PC-3 (cell line): Measurements from ENCODE around the gene MRRF. TPM values are rescaled to one million over a fixed set of nuclear protein-coding genes. Genes with fewer than 3 reads are reported as not detected.

Experiments used
- ATAC-seq: fragments of 200-7000 bp; cut with Tn5 transposase; 2 replicates; pipeline ENCODE4 v1.9.1; 2020; ENCODE audit warnings: mild to moderate bottlenecking, moderate library complexity
- BruUV-seq: library from RNA; stranded (reverse); fragments of 400-500 nt; replicated peaks from 2 replicates; lab custom pipeline; 2021; lab: Mats Ljungman, UMichigan
- CTCF ChIA-PET: fragments of 300-600 bp; sonication (Branson Sonifier 250); formaldehyde crosslinking; loops from one replicate; lab custom pipeline; 2022; ENCODE audit warnings: antibody characterized with exemption; lab: Charles Lee
- POLR2A ChIA-PET: fragments of 300-600 bp; sonication (Branson Sonifier 250); formaldehyde crosslinking; loops from one replicate; lab custom pipeline; 2022; ENCODE audit warnings: antibody characterized with exemption; ENCODE audit not compliant: unreplicated experiment; lab: Charles Lee
- DNase-seq: peaks from one replicate; pipeline ENCODE4 v3.0.0-alpha.2; 2015
- H2AFZ ChIP-seq: fragments of 300-600 bp; sonication (generic); 2 replicates; pipeline ENCODE4 v1.6.0; 2016; ENCODE audit warnings: antibody characterized with exemption, low read length
- H3F3A ChIP-seq: fragments of 300-600 bp; sonication (generic); one replicate; pipeline ENCODE4 v1.6.0; 2017; ENCODE audit warnings: antibody characterized with exemption, low read length, control low read depth, mild to moderate bottlenecking; ENCODE audit not compliant: unreplicated experiment
- H3K27ac ChIP-seq: fragments of 300-600 bp; sonication (generic); 2 replicates; pipeline ENCODE4 v1.5.1; 2016; ENCODE audit warnings: mild to moderate bottlenecking, low read length
- H3K27me3 ChIP-seq: fragments of 300-600 bp; sonication (generic); 2 replicates; pipeline ENCODE4 v1.6.1; 2016; ENCODE audit warnings: low read length, mixed read lengths
- H3K36me3 ChIP-seq: fragments of 300-600 bp; sonication (generic); 2 replicates; pipeline ENCODE4 v1.6.1; 2016; ENCODE audit warnings: low read depth, mixed run types, low read length, mixed read lengths
- H3K4me1 ChIP-seq: fragments of 300-600 bp; sonication (generic); 2 replicates; pipeline ENCODE4 v1.5.1; 2016; ENCODE audit warnings: low read length; ENCODE audit not compliant: insufficient read depth
- H3K4me2 ChIP-seq: fragments of 300-600 bp; sonication (generic); 2 replicates; pipeline ENCODE4 v1.6.0; 2016; ENCODE audit warnings: low read length
- H3K4me3 ChIP-seq: fragments of 300-600 bp; sonication (generic); 2 replicates; pipeline ENCODE4 v1.5.1; 2016; ENCODE audit warnings: mild to moderate bottlenecking, low read length, mixed read lengths
- H3K79me2 ChIP-seq: fragments of 300-600 bp; sonication (generic); 2 replicates; pipeline ENCODE4 v1.6.1; 2017; ENCODE audit warnings: low read length, mixed read lengths
- H3K9ac ChIP-seq: fragments of 300-600 bp; sonication (generic); 2 replicates; pipeline ENCODE4 v1.6.0; 2016; ENCODE audit warnings: mild to moderate bottlenecking, low read length
- H3K9me2 ChIP-seq: fragments of 300-600 bp; sonication (generic); replicated peaks from 2 replicates; pipeline ENCODE4 v1.6.1; 2016; ENCODE audit warnings: mixed run types, low read length, mixed read lengths
- H3K9me3 ChIP-seq: fragments of 300-600 bp; sonication (generic); 2 replicates; pipeline ENCODE4 v1.6.1; 2016; ENCODE audit warnings: low read length, mixed read lengths
- H4K20me1 ChIP-seq: fragments of 300-600 bp; sonication (generic); 2 replicates; pipeline ENCODE4 v1.6.1; 2016; ENCODE audit warnings: low read length, mixed read lengths
- CTCF ChIP-seq: fragments of 300-600 bp; sonication (generic); conservative IDR thresholded peaks from 2 replicates; pipeline ENCODE4 v1.5.1; 2017; ENCODE audit warnings: antibody characterized with exemption, low read depth, mild to moderate bottlenecking, low read length
- EZH2 ChIP-seq: fragments of 300-600 bp; sonication (generic); IDR thresholded peaks from one replicate; pipeline ENCODE4 v1.6.1; 2017; ENCODE audit warnings: antibody characterized with exemption, mild to moderate bottlenecking, low read length; ENCODE audit not compliant: unreplicated experiment
- EZH2phosphoT487 ChIP-seq: fragments of 300-600 bp; sonication (generic); IDR thresholded peaks from 2 replicates; pipeline ENCODE4 v1.6.1; 2018; ENCODE audit warnings: mild to moderate bottlenecking, antibody characterized with exemption, low read length, borderline replicate concordance
- intact Hi-C: fragments of 100-400 bp; cut with micrococcal nuclease; formaldehyde crosslinking; loops from 2 replicates; pipeline ENCODE4 v1.9.0; 2023
- total RNA-seq: library from RNA; depleted of rRNA; stranded (reverse); fragments of >200 nt; gene quantifications from 2 replicates; pipeline ENCODE4 v1.2.3, GENCODE V29; 2014

The MRRF gene
- total RNA-seq, 1 experiment from 2014 or later: 30.2 TPM

- ATAC-seq (no peak), DNase-seq (no peak)
- no peak overlapping the region for H3K4me3 ChIP-seq
- no peak overlapping the region for H2AFZ ChIP-seq
- no peaks in the 10 kb centered on the region for H4K20me1 ChIP-seq
- H3K9ac ChIP-seq: no peak overlapping the region
- no peaks in the 10 kb centered on the region for H3K9me2 ChIP-seq
- POLR2A ChIA-PET: no interaction called here
- intact Hi-C loops: no loop called here
- no peaks in the 10 kb centered on the region for H3K36me3 ChIP-seq
- H3F3A ChIP-seq: no peaks in the 10 kb centered on the region
- no peak overlapping the region for H3K27ac ChIP-seq
- no TSS peak for BruUV-seq
- peaks cover 23% of the 10 kb centered on the region for H3K79me2 ChIP-seq
- CTCF ChIA-PET: no interaction called here
- TF ChIP-seq EZH2 (no peak), EZH2phosphoT487 (no peak), CTCF (no peak)
- H3K4me2 ChIP-seq: no peak overlapping the region
- H3K9me3 ChIP-seq: no peaks in the 10 kb centered on the region
- H3K27me3 ChIP-seq: no peaks in the 10 kb centered on the region
- peaks cover 32% of the 10 kb centered on the region for H3K4me1 ChIP-seq
Observed at GRCh38 chr9:122216138-122216797, 48.4 kb upstream of the MRRF start.

GRCh38 chr9:122216798-122217418 lies 47.8 kb upstream of the MRRF start:
- no peak overlapping the region for H2AFZ ChIP-seq
- no peak overlapping the region for H3K27ac ChIP-seq
- TF ChIP-seq EZH2 (no peak), CTCF (no peak), EZH2phosphoT487 (no peak)
- peaks cover 17% of the 10 kb centered on the region for H3K79me2 ChIP-seq
- no peaks in the 10 kb centered on the region for H3F3A ChIP-seq
- no peaks in the 10 kb centered on the region for H3K9me3 ChIP-seq
- no peaks in the 10 kb centered on the region for H3K27me3 ChIP-seq
- no peaks in the 10 kb centered on the region for H3K9me2 ChIP-seq
- H3K9ac ChIP-seq: no peak overlapping the region
- H3K4me3 ChIP-seq: no peak overlapping the region
- intact Hi-C loops: no loop called here
- no peak for ATAC-seq
- DNase-seq: no peak
- peaks cover 32% of the 10 kb centered on the region for H3K4me1 ChIP-seq
- ChIA-PET POLR2A (no interaction called here), CTCF (no interaction called here)
- H4K20me1 ChIP-seq: no peaks in the 10 kb centered on the region
- 0 out of 2 replicates have a peak overlapping the region, but pooled peaks have one; percentile 53 for H3K4me2 ChIP-seq
- H3K36me3 ChIP-seq: no peaks in the 10 kb centered on the region
- no TSS peak for BruUV-seq

GRCh38 chr9:122217640-122218039 lies 47.0 kb upstream of the MRRF start:
- peak overlapping the region; percentile 43; the same call in 1 of the 2 replicates for H2AFZ ChIP-seq
- peak; percentile 59 for DNase-seq
- no peak overlapping the region for H3K4me3 ChIP-seq
- no peak for TF ChIP-seq EZH2
- H3F3A ChIP-seq: no peaks in the 10 kb centered on the region
- ChIA-PET POLR2A (no interaction called here), CTCF (no interaction called here)
- peak overlapping the region; percentile 67 for H3K27ac ChIP-seq
- H3K9me2 ChIP-seq: no peaks in the 10 kb centered on the region
- no peak overlapping the region for H3K9ac ChIP-seq
- intact Hi-C loops: no loop called here
- no TSS peak for BruUV-seq
- no peaks in the 10 kb centered on the region for H4K20me1 ChIP-seq
- H3K4me1 ChIP-seq: peaks cover 30% of the 10 kb centered on the region
- no peaks in the 10 kb centered on the region for H3K27me3 ChIP-seq
- H3K9me3 ChIP-seq: no peaks in the 10 kb centered on the region
- ATAC-seq: peak; percentile 38
- H3K4me2 ChIP-seq: peak overlapping the region; percentile 53
- peaks cover 9% of the 10 kb centered on the region for H3K79me2 ChIP-seq
- H3K36me3 ChIP-seq: no peaks in the 10 kb centered on the region
